ENCODE measurements around the gene CPS1.

DNA sequence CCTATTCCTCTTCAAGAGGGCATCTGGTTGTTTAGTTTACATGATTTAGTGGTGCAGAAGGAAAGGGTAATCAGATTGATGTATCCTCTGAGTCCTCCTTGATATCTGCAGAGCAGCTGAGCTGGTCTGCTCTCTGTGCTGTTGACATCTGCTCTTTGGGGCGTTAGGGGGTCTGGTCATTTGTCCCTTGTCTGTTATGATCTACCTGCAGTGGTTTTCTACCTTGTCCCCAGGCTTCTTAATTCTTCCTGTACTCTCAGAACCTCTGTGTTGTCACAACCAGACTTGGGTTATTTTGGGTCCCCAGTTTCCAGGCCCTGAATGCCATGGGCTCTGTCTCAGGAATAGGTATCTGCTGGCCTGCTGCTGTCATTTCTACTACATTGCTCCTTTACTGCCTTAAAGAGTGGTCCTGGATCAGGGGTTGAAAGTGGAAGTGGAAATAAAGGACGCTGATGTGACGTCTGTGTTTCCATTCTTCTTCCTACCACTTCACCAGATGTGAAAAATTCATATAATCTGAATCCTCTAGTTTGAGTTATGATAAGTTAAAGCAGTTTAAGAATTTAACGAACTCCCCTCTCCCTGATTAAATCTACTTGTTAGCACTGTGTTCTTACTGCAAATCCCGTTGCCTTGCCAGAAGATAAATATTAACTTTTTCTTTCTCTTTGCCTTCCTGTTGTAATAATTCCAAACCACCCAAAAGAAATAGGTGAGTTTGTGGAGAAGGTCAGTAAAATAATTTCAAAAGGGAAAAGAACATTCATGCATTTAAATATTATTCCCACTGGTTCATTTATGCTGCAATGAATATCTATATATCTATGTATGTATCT is 16.6 kb upstream of the CPS1 start:
- TF ChIP-seq POLR2AphosphoS5 (IDR thresholded peaks at IDR 0.05) (no peak), CTCF (IDR thresholded peaks at IDR 0.05) (no peak), EP300 (IDR thresholded peaks at IDR 0.05) (no peak)

All from gastroesophageal sphincter (tissue), 3 donors.